Lung (tissue), 12 donors: Measurements from ENCODE around the gene SLC25A17. TPM values are rescaled to one million over a fixed set of nuclear protein-coding genes. Genes with fewer than 3 reads are reported as not detected.
A peak's percentile ranks its signal among the peaks of the same experiment; 100 is the strongest.

Experiments
- ATAC-seq: fragments of 200-7000 bp; cut with Tn5 transposase; one replicate; pipeline ENCODE4 v1.9.1; 2020; ENCODE audit warnings: moderate number of reproducible peaks; ENCODE audit not compliant: insufficient read depth, low FRiP score
- DNase-seq, 3 donors: peaks; one replicate each; pipeline ENCODE4 v3.0.0-alpha.2; 2013 to 2017
- H3K27ac ChIP-seq, 2 donors: one replicate each; pipeline ENCODE4 v1.5.1; 2013; ENCODE audit warnings: mild to moderate bottlenecking in 2 of 2, moderate library complexity in 2 of 2, control low read depth in 1 of 2, inconsistent platforms in 1 of 2, low read depth in 1 of 2, low read length in 1 of 2
- H3K27me3 ChIP-seq, 3 donors: one replicate each; pipeline ENCODE4 v1.5.1; 2013; ENCODE audit warnings: low read length in 2 of 3; ENCODE audit not compliant: control insufficient read depth in 3 of 3, insufficient read depth in 3 of 3
- H3K36me3 ChIP-seq, 4 donors: one replicate each; pipeline ENCODE4 v1.5.1; 2013; ENCODE audit warnings: low read length in 4 of 4, mild to moderate bottlenecking in 1 of 4, moderate library complexity in 1 of 4; ENCODE audit not compliant: control insufficient read depth in 4 of 4, insufficient read depth in 4 of 4
- H3K4me1 ChIP-seq, 5 donors: one replicate each; pipeline ENCODE4 v1.5.1; 2013; ENCODE audit warnings: low read length in 5 of 5, mild to moderate bottlenecking in 2 of 5, moderate library complexity in 1 of 5; ENCODE audit not compliant: control insufficient read depth in 5 of 5, insufficient read depth in 5 of 5
- H3K4me3 ChIP-seq: one replicate; pipeline ENCODE4 v1.5.1; 2013; ENCODE audit warnings: mild to moderate bottlenecking, control low read depth, moderate library complexity
- H3K9ac ChIP-seq, 2 donors: one replicate each; pipeline ENCODE4 v1.5.1; 2013; ENCODE audit warnings: low read length in 2 of 2, control low read depth in 1 of 2; ENCODE audit not compliant: insufficient read depth in 1 of 2
- H3K9me3 ChIP-seq, 4 donors: one replicate each; pipeline ENCODE4 v1.5.1; 2013; ENCODE audit warnings: low read length in 3 of 4, mild to moderate bottlenecking in 1 of 4, moderate library complexity in 1 of 4; ENCODE audit not compliant: control insufficient read depth in 4 of 4, insufficient read depth in 3 of 4
- CTCF ChIP-seq: IDR thresholded peaks from 2 replicates; pipeline ENCODE4 v1.5.1; 2012; ENCODE audit warnings: mild to moderate bottlenecking; ENCODE audit errors: control extremely low read depth, extremely low read depth
- WGBS, 2 donors: extraction: QIAGEN DNeasy Blood & Tissue Kit; methylation state at CpG; one replicate each; pipeline ENCODE4 v1.1.7; 2013; 5-methylcytosine and 5-hydroxymethylcytosine counted together
- polyA plus RNA-seq, 2 donors: library from polyadenylated mRNA; stranded (reverse); fragments of 200-250 nt; gene quantifications; one replicate each; pipeline ENCODE4 v1.2.1, GENCODE V29; 2013
- total RNA-seq, 2 donors: library from RNA; depleted of rRNA in 1 of 2; stranded (reverse); fragments of >200 nt in 1 of 2; gene quantifications; one replicate each; pipeline ENCODE4 v1.2.1, GENCODE V29; 2014 to 2021
- donor health status: control.
- donor health status: control.
- donor health status: Bipolar disorder and iron deficiency.
- donor health status: healthy.
- donor health status: DM: yes; HTN: yes; CAD: no.

Gene SLC25A17
- total and polyA plus RNA-seq, 4 donors, result 13.7 to 17.4 (median 15.5) TPM

- WGBS, 2 donors, result 91 to 96% methylated on average over 2 of the region's 2 CpGs
- ATAC-seq, result no peak
- TF ChIP-seq CTCF, result no peak
Observed at GRCh38 chr22:40862537-40862936, 43.4 kb upstream of the SLC25A17 start.

GRCh38 chr22:40862013-40862412, 42.9 kb upstream of the SLC25A17 start, which contains the start of gene DNAJB7:
Gene DNAJB7, minus strand, starts transcription at chr22:40862113. Its CDS starts 119 bp downstream, at chr22:40861994.
- ATAC-seq, result no peak
- 89 to 92% methylated on average over 3 of the region's 3 CpGs for WGBS, 2 donors
- DNase-seq, result no peak
- Histone ChIP-seq H3K4me3 (no peak within 1 kb of the TSS), H3K36me3 (peaks cover 0 to 10% (median 1%) of the 10 kb centered on the region in 4 donors), H3K27ac (no peak within 1 kb of the TSS), H3K9me3 (no peaks in the 10 kb centered on the region), H3K9ac (no peak within 1 kb of the TSS), H3K4me1 (peaks cover 0 to 7% (median 3%) of the 10 kb centered on the region in 5 donors), H3K27me3 (no peaks in the 10 kb centered on the region)
- no peak for TF ChIP-seq CTCF

More at GRCh38 chr22:40862537-40862936, 43.4 kb upstream of the SLC25A17 start:
- peaks cover 0 to 7% (median 3%) of the 10 kb centered on the region in 5 donors for H3K4me1 ChIP-seq
- no peak for DNase-seq
- no peaks in the 10 kb centered on the region for H3K9me3 ChIP-seq
- no peak overlapping the region for H3K4me3 ChIP-seq
- H3K36me3 ChIP-seq, result peaks cover 0 to 10% (median 1%) of the 10 kb centered on the region in 4 donors
- no peaks in the 10 kb centered on the region for H3K27me3 ChIP-seq
- H3K9ac ChIP-seq, result no peak overlapping the region
- no peak overlapping the region for H3K27ac ChIP-seq

- 5 to 7% methylated on average over 18 of the region's 18 CpGs for WGBS, 2 donors
Observed at GRCh38 chr22:40857309-40857855, 38.2 kb upstream of the SLC25A17 start.

More at GRCh38 chr22:40857309-40857855, 38.2 kb upstream of the SLC25A17 start:
- peaks cover 0 to 10% (median 2%) of the 10 kb centered on the region in 4 donors for H3K36me3 ChIP-seq
- no peak for TF ChIP-seq CTCF
- H3K9ac ChIP-seq, result peak overlapping the region; percentile 83 to 91
- peak; percentile 3 for ATAC-seq
- H3K9me3 ChIP-seq, result no peaks in the 10 kb centered on the region
- peak overlapping the region; percentile 96 to 98 for H3K27ac ChIP-seq
- peak overlapping the region; percentile 92 for H3K4me3 ChIP-seq
- DNase-seq, result no peak
- peaks cover 7 to 38% (median 14%) of the 10 kb centered on the region in 5 donors for H3K4me1 ChIP-seq
- no peaks in the 10 kb centered on the region for H3K27me3 ChIP-seq
